ENCODE measurements around the gene GALNT9.
A peak's percentile ranks its signal among the peaks of the same experiment; 100 is the strongest.

GALNT9 gene

GRCh38 chr12:132194556-132194955 is 134.8 kb downstream of the GALNT9 start:
- no peak for DNase-seq

- no peak for DNase-seq
Observed at GRCh38 chr12:132194056-132194455, 135.3 kb downstream of the GALNT9 start.

- no peak for DNase-seq
Observed at GRCh38 chr12:132191715-132192553, 137.5 kb downstream of the GALNT9 start.

- no peak for DNase-seq
Observed at GRCh38 chr12:132190834-132191500, 138.4 kb downstream of the GALNT9 start.

GRCh38 chr12:132190012-132190755 is 139.2 kb downstream of the GALNT9 start:
- DNase-seq, result no peak

GRCh38 chr12:132189378-132190011 is 139.9 kb downstream of the GALNT9 start:
- peak; percentile 95 for DNase-seq

- DNase-seq, result no peak
Observed at GRCh38 chr12:132188916-132189325, 140.5 kb downstream of the GALNT9 start.

GRCh38 chr12:132188451-132188901 is 140.9 kb downstream of the GALNT9 start:
- DNase-seq, result no peak

- DNase-seq, result no peak
Observed at GRCh38 chr12:132187646-132188450, 141.5 kb downstream of the GALNT9 start.

- no peak for DNase-seq
Observed at GRCh38 chr12:132186857-132187620, 142.3 kb downstream of the GALNT9 start.

GRCh38 chr12:132186208-132186856 is 143.1 kb downstream of the GALNT9 start:
- DNase-seq, result no peak

- DNase-seq, result peak; percentile 38
Observed at GRCh38 chr12:132185705-132186104, 143.7 kb downstream of the GALNT9 start.

GRCh38 chr12:132182711-132183365 is 146.6 kb downstream of the GALNT9 start:
- DNase-seq, result no peak

GRCh38 chr12:132182206-132182710 is 147.1 kb downstream of the GALNT9 start:
- DNase-seq, result no peak

- DNase-seq, result no peak
Observed at GRCh38 chr12:132181570-132182200, 147.7 kb downstream of the GALNT9 start.

- DNase-seq, result no peak
Observed at GRCh38 chr12:132180648-132181546, 148.5 kb downstream of the GALNT9 start.

- DNase-seq, result no peak
Observed at GRCh38 chr12:132179431-132180362, 149.7 kb downstream of the GALNT9 start.

Measured in CD4-positive, alpha-beta T cell treated with Interleukin-15 for 1 hour (primary cell).